ENCODE measurements around the gene C16orf90.

- TF ChIP-seq EZH2 (IDR thresholded peaks at IDR 0.05; ENCODE audit: borderline replicate concordance, insufficient read depth, low read depth, low read length, poor library complexity, severe bottlenecking) = no peak
- no peak for TF ChIP-seq CTCF (IDR thresholded peaks at IDR 0.05)
These were observed 1.1 kb upstream of the C16orf90 start for GRCh38 chr16:3496386-3496785.

All from B cell (primary cell).